Lung microvascular endothelial cell (primary cell): ENCODE results near the gene LRRC42. TPM values are rescaled to one million over a fixed set of nuclear protein-coding genes. Genes with fewer than 3 reads are reported as not detected.

Experiments
- DNase-seq, 2 donors: peaks; one replicate each; pipeline versions ENCODE4 v3.0.0 to v3.0.0-alpha.2; 2010; ENCODE audit warnings: low read depth in 2 of 2
- total RNA-seq: library from RNA; depleted of rRNA; stranded (reverse); fragments of >200 nt; gene quantifications from 2 replicates; pipeline ENCODE4 v1.2.1, GENCODE V29; 2014

Gene LRRC42
- total RNA-seq, 1 donor from 2014 or later: 22.0 TPM

DNA sequence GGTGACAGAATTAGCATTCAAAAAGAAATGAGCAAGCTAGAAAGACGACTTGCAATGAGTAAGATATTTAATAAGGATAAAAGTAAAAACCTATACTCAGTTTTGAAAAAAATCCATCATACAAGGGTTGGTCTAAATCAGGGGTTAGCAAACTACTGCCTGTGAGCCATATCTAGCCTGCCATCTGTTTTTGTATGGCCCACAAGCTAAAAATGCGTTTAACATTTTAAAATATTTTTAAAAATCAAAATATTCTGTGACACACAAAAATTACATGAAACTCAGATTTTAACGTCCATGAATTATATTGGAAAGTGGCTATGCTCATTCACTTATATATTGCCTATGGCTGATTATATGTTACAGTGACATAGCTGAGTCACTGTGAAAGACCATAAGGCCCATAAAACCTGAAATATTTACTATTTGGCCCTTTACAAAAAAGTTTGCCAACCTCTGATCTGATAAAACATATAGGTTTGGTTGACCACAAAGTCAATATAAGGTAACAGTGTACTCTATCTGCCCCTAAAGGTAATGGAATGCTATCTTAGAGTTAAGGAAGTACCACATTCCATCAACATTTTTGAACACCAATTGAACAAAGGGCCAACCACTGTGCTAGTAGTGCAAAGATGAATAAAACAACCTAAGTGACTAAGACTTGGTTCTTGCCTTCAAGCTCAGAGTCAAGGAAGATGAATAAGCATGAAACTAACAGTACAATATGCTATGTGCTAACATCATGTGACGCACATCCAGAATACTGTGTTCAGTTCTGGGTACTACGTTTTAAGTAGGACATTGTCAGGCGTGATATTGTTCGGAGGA is 3.8 kb upstream of the LRRC42 start:
- peak in 1 of 2 donors; percentile 19 for DNase-seq

DNA sequence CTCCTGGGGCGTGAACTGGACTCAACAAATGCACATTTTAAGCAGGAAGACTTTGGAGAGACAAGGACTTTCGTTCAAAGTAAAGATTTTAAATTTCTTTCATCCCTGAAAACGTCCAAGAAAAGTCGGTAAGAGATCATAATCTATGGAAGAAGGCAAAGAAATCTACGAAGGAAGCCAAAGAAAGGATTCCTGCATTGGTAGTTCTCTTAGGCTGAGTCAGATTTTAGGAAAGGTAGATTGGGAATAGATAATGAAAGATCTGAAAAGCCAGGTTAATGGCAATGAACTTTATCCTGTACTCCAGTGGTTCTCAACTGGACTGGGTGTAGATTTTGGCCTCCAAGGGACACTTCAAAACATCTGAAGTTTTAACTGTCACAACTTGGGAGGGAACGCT is 3.1 kb upstream of the LRRC42 start:
- no peak for DNase-seq

DNA sequence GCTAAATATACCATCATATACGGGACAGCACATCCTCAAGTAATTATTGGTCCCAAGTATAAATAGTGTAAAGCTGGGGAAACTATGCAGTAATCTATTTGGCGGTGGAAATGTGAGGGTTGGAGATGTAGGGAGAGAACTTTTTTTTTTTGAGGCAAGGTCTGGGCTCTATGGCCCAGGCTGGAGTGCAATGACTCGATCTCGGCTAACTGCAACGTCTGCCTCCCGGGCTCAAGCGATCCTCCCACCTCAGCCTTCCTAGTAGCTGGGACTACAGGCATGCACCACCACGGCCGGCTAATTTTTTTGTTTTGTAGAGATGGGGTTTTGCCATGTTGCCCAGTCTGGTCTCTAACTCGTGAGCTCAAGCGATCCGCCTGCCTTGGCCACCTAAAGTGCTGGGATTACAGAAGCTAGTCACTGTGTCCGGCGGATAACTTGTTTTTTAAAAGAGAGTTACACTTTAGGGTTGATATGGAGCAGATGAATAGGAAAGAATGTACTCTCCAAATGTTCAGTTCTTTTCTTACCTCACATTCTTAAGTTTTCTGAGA is 2.6 kb upstream of the LRRC42 start:
- no peak for DNase-seq

DNA sequence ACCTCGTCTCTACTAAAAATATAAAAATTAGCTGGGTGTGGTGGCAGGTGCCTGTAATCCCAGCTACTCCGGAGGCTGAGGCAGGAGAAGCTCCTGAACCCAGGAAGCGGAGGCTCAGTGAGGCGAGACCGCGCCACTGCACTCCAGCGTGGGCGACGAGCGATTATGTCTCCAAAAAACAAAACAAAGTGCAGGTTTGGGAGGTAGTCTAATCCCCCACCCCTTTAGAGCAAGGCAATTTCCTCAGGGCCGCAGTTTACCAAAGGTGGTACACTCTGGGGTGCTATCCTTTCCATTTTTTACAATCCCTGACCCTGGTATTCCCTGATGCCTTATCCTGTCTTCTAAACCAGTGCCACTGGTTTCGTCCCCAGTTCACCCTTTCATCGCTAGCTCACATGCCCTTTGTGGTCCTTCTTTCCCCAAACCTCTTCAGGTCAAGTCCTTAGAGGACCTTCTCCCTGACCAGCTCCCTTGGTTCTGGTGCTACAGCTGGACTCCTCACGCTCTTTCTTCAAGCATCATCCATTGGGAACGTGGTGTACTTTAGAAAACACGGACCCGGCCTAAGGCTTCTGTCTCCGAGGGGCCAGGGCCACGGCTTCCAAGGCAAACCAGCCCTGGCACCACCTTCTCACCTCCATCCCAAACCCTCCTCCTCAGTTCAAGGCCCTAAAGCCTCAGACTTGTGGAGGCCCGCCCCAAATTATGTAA is 1.5 kb upstream of the LRRC42 start:
- DNase-seq: peak in 1 of 2 donors; percentile 10

DNA sequence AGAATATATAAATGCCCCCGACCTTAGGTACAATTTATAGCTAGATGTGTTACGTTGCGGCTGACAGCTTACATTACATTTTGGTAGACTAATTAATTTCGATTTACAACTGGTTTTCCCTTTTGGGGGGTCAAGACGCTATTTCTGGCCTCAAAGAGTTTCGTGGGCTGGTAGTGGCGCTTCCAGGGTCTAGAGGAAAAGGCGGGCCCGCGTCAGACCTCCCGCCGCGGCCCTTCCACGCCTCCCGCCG is 1.0 kb upstream of the LRRC42 start:
- DNase-seq: no peak

DNA sequence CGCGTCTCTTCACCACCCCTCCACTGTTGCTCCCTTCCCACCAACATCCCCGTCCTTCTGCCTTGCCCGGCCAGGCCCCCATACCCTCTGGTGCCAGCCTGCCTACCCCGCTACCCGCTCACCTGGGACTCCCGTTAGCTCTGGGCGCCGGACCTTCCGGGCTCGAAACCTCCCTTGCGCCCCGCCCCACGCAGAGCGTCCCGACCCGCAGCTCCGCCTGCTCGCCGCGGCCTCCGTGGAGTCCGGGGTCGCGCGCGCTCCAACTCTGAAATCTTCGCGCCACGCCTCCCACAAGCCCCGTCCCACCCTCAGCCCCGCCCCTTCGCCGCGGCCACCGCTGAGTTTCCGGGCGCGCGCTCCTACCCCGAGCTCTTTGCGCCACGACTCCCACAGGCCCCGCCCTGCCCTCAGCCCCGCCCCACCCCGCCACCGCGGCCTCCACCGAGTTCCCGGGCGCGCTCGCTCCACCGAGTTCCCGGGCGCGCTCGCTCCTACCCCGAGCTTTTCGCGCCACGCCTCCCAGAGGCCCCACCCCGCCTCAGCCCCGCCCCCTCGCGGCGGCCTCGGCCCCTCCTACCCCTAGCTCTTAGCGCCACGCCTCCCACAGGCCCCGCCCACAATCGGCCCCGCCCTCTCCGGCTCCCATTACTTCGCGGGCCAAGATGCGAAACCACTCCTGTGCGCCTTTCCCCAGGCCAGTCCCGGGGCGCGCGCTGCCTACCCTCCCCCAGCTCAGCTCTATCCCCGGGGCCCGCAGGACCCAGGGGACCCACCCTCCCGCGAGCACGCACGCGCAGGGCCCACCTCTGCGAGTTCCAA is 508 bp upstream of the LRRC42 start, which contains the start of gene IFT25:
Gene IFT25, minus strand, starts transcription at position 267 of the 819 bp plus-strand sequence. CDS start 5,617 bp downstream, outside the sequence.
- DNase-seq: peak; percentile 96 to 97

DNA sequence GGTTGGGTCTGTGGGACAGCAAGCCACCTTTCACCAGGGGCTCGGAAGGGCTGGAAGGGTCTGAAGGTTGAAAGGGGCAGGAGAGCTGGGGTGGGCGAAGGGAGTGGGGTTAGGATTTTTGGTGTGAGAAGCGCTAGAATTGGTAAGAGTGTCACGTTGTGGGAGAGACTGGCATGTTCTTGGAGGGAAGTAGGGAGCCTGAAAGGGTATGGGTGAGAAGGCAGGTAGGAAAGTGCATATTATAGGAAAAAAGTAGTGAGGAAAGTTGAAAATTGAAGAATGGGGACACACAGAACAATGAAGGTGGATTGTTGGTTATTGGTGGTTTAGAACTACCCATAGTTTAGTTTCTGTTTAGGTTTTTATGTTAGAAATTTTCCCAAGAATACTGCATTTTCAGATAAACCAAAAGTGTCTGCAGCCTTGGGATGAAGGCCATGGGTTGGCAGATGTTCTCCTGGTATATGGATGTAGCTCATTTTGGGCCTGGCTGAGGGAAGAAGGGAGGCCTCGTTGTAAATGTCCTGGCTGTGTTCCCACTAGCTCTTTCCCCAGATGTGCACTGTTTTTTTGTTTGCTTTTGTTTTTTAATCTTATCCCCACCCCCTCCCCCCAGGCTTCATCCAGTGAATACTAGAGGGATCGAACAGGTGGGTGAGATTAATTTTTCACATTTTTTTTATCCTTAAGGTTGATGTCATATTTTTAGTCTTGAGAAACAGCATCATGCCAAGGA is 1.2 kb downstream of the LRRC42 start:
- no peak for DNase-seq

DNA sequence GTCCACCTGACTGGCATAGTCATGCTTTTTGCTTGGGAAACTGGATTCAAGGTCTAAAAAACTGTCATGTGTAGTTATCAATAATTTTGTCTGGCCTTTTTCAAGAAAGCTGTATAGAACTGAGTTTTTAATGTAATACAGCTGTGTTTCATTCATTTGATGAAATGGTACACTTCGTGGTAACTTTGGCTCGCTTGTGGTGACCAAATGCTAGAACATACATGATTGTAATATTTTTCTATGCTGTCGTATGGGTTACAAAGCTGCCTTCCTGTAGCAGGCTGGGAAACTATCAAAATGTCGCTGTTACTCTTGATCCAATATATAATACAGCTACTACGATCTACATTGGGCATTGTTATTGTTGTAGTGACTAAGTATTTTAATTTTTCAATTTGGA is 2.1 kb downstream of the LRRC42 start:
- DNase-seq: no peak

DNA sequence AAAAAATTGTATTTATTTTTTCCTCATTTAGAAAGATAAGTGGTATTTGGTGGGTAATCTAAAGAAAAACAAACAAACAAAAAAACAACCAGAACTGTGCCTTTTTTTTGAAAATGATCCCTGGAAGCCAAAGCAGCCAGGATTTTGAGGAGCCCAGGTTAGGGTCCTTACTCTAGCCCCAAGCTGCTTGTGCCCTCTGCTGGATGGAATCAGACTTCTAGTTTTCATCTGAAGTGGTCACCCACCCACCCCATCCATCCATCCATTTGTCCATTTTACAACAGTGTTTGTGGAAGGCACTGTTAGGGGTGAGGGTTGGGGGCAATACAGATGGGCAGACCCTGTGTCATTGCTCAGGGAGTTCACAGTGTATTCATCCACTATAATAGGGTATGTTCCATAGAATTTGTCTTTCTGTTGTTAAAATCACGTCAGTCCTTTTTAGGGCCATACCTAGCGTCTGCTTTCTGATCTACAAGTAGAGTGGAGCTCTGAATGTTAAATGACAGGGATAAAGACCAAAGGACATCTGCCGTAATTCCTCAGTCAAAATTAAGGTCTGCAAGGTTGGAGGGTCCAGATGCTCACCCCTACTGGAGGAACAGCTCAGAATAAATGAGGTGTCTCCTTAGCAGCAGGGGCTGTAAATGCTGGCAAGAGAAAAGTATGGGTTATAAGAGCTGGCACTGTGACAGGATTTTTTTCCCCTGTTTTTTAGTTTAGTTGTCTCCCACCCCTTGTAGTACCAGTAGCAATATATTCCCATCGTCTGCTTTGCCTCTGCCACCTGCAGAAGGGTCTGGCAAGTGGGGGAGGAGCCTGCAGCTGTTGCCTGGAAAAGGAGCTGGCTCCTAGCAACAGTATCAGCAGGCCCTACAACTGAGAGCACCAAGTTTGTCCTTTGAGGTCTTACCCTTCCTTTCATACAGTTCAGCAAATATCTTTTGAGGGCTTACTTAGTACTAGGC is 3.2 kb downstream of the LRRC42 start:
- DNase-seq: peak; percentile 51 to 72

DNA sequence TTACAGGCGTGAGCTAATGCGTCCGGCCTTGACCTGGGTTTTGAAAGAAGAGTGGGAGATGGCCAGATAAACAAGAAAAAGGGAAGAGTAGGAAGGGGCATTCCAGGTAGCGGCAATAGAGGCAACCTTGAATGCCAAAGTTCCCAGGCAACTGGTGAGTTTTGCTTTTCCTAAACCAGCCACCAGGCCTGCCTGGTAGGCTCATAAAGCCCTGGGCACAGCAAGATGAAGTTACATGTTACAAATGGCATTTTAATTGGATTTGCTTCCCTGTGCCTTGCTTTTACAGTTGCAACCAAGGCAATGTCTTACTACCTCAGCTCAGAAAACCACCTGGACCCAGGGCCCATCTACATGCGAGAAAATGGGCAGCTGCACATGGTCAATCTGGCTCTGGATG is 5.5 kb downstream of the LRRC42 start:
- DNase-seq: no peak

DNA sequence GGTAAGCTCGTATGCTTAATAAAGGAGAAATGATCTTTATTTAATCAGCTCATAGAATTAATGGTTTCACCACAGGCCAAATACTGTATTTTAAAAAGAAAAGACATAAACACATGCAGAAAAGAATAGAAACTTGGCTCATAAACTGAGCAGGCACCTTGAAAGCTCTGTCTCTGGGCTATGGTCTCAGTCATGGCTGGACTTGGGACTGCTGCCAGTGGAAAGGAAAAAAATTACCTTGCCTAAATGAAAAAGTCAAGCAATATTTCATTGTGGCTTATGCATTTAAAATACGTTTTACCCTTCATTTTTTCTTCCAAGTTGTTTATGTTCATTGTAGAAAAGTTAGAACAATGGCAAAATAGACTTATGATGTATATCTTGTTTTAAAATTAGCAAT is 8.0 kb downstream of the LRRC42 start:
- DNase-seq: no peak

DNA sequence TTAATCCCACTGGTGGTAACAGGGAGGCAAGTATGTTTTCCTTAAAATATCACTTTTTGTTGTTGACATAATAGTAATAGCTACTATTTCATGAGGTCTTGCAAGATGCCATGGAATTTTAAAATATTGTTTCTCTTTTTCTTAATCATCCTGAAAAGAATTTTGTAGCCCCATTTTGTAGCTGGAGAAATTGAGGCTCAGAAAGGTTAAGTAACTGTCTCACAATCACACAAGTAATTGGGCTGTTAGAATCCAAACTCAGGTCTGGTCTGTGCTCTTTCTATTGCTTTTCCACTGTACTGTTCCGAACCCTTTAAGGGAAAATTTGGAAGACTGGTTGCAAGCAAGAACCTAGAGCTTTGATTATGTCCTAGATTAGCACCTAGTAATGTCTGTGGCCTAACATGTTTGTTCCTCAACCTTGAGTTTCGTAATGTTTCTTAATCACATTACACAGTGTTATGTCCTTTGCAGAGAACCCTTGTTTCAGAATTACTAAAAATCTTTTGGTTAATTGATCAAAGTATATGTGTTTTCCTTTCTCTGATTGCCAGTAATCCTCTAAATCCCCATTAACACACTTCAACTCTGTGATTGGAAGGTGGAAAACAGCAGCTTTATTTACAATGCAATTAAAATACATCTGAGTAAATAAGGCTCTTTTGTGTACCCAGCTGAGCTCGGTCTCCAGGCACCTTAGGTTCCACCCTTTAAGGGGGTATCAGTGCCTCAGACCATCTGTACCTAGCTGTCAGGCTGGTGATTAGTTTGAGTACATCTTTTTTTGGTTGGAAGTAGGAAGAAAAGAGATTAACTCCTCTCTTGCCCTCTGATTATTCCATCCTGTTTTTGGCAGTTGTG is 10.4 kb downstream of the LRRC42 start:
- DNase-seq: no peak

DNA sequence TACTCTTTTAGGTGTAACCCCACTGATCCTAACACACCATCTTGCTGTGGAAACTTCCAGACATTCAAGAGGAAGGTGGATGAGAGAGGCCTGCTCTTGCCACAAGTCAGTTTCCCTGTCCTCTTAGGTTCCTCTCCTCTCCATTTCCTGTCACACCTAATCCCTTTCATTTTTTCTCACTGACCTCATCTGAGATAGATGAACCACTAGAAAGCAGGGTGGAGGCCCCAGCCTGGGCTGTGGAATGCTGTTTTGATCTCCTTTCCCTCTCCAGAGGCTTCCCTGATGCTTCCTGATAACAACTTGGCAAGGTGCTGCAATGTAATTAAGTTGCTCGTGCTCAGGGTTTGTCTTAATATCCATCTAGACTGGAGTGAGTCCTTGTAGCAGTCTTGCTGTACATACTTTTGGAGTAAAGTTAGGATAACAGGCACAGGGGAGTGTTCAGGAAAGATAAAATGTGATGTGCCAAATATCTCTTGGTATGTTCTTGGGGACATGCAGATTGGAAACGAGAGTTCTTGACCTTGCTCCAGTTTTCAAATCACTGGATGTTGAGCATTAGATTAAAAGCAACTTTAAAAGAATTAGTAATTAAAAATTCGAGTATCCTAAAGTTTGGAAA is 11.2 kb downstream of the LRRC42 start:
- DNase-seq: peak; percentile 13 to 23

DNA sequence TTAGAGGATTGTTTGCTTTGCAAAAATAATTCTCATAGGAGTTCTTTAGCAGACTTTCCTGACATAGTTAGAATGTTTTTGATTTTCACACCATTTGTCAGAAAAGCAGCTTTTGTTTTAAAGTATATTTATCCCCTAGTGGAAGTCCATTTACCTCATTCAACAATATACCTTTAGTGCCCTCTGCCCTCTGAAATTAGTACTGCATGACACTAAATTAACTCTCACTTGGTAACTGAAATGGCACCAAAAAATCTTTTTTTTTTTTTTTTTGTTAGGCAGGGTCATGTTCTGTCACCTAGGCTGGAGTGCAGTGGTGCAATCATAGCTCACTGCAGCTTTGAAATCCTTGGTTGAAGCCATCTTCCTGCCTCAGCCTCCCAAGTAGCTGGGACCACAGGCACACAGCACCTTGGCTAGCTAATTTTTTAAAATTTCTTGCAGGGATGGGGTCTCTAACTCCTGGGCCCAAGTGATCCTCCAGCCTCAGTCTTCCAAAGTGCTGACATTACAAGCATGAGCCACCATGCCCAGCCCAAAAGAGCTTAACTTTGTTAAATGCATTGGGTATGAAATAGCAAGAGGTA is 13.6 kb downstream of the LRRC42 start:
- DNase-seq: peak; percentile 29 to 51

DNA sequence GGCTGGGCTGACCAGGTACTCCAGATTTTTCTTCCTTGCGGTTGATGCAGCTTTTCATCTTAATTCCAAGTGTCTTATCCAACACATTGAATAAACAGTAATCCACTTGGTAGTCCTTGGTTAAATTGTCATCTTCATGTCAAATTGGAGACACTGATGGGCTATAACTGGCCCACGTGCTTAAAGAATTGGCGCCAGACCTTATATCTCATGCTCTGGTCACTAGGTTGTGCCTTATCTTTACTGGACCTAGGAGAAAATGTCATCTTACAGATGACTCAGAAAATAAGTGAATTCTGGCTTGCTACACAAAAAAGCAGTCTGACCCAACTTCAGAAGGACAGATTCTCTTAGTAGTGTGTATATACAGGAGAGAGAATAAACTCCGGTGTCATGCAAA is 16.2 kb downstream of the LRRC42 start:
- no peak for DNase-seq

DNA sequence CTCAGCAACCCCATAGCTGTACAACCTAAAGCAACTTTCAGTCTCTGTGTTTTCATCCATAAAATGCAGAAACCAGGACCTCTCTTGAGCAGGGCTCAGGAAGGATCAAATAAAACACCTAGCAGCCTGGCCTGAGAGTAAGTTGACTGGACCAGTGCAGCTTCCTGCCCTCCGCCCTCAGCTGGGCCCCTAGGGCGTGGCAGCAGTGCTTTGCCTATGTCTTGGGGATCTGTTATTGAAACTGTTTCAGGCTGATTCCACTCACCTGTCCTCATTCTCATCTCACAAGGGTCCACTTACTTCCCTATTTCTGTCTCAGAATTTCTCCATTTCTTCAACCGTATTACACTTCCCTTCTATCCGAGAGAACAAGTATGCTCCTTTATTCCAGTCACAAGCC is 17.3 kb downstream of the LRRC42 start:
- DNase-seq: no peak

DNA sequence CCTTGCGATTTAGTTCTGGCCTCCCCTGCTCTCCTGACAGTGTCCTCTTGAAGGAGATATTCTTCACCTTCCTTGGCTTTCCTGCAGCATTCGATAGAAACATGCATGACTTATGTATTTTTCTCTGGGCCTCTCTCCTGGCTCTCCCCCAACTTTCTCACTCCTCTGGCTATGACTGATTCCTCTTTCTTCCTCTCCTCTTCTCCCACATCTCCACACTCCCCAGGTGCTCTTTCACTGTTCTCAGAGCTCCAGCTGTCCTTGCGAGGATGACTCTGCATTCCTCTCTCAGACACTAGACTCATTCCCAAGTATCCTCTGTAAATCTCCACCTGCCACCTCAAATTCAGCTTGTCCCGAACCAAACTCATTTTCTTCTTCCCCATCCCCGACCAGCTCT is 18.0 kb downstream of the LRRC42 start:
- no peak for DNase-seq

DNA sequence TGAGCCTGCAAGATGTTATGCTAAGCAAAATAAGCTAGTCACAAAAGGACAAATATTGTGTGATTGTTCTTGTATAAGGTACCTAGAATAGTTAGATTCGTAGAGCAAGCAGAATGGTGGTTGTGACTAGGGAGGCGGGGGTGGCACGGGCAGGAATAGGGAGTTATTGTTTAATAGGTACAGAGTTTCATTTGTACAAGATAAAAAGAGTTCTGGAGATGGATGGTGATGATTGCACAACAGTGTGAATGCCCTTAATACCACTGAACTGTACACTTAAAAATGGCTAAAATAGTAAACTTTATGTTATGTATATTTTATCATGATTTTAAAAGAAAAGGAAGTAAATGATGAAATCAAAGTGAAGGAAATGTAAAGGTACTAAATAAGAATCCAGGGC is 20.6 kb downstream of the LRRC42 start:
- DNase-seq: no peak
